HEK293 (cell line): ENCODE results near the gene GABRA1.

Experiments used
- CTCF ChIA-PET: fragments of 350-600 bp; formaldehyde crosslinking; extraction: SDS; loops from one replicate; lab custom pipeline; 2021; ENCODE audit warnings: antibody characterized with exemption; lab: Yijun Ruan, JAX
- POLR2A ChIA-PET: fragments of 300-600 bp; formaldehyde crosslinking; extraction: SDS; loops from one replicate; lab custom pipeline; 2020; ENCODE audit warnings: antibody characterized with exemption, inconsistent platforms; lab: Yijun Ruan, JAX
- H3K27ac ChIP-seq: fragments of 200-500 bp; sonication (Bioruptor generic); 2 replicates; pipeline ENCODE4 v1.5.1; 2014; ENCODE audit warnings: low read depth, low read length, control low read depth, inconsistent platforms; ENCODE audit errors: extremely low read depth
- H3K36me3 ChIP-seq, 2 experiments: fragments of 200-500 bp in 1 of 2; sonication (Bioruptor generic) in 1 of 2; 1 replicate in 1 of 2; 2 replicates in 1 of 2; pipeline ENCODE4 v1.5.1; 2014 to 2017; ENCODE audit warnings: inconsistent platforms in 2 of 2, low read length in 2 of 2; ENCODE audit not compliant: control insufficient read depth in 2 of 2, insufficient read depth in 1 of 2
- H3K4me1 ChIP-seq: fragments of 200-500 bp; sonication (Bioruptor generic); 2 replicates; pipeline ENCODE4 v1.5.1; 2014; ENCODE audit warnings: mild to moderate bottlenecking, low read length, inconsistent platforms; ENCODE audit not compliant: control insufficient read depth, insufficient read depth
- H3K4me3 ChIP-seq: 2 replicates; pipeline ENCODE4 v1.5.1; 2011; ENCODE audit warnings: low read depth, mild to moderate bottlenecking, control low read depth, low read length, moderate library complexity
- H3K9me3 ChIP-seq: fragments of 200-500 bp; sonication (Bioruptor generic); 2 replicates; pipeline ENCODE4 v1.5.1; 2014; ENCODE audit warnings: low read depth, low read length, inconsistent platforms; ENCODE audit not compliant: control insufficient read depth, insufficient read depth
- GLI4 ChIP-seq: fragments of 450-650 bp; formaldehyde crosslinking; IDR thresholded peaks from 2 replicates; pipeline ENCODE4 v1.5.1; 2016; ENCODE audit warnings: missing biosample characterization, missing genetic modification characterization
- HOXA7 ChIP-seq: sonication (generic); formaldehyde crosslinking; IDR thresholded peaks from 2 replicates; pipeline ENCODE4 v1.8.1; 2022; ENCODE audit warnings: missing genetic modification reagents, borderline replicate concordance
- KLF1 ChIP-seq: fragments of 450-650 bp; formaldehyde crosslinking; IDR thresholded peaks from 2 replicates; pipeline ENCODE4 v1.5.1; 2016; ENCODE audit warnings: missing biosample characterization, missing genetic modification characterization
- MEIS1 ChIP-seq: sonication (generic); formaldehyde crosslinking; IDR thresholded peaks from 2 replicates; pipeline ENCODE4 v1.8.1; 2022; ENCODE audit warnings: missing genetic modification reagents, mild to moderate bottlenecking, borderline replicate concordance
- SALL2 ChIP-seq: fragments of 450-650 bp; formaldehyde crosslinking; IDR thresholded peaks from 2 replicates; pipeline ENCODE4 v1.5.0; 2017; ENCODE audit warnings: missing biosample characterization, mild to moderate bottlenecking, missing genetic modification characterization, borderline replicate concordance
- SP2 ChIP-seq: fragments of 450-650 bp; formaldehyde crosslinking; IDR thresholded peaks from 2 replicates; pipeline ENCODE4 v1.5.1; 2016; ENCODE audit warnings: missing biosample characterization, missing genetic modification characterization
- SP7 ChIP-seq: fragments of 450-650 bp; formaldehyde crosslinking; IDR thresholded peaks from 2 replicates; pipeline ENCODE4 v1.5.1; 2016; ENCODE audit warnings: missing biosample characterization, missing genetic modification characterization
- ZBTB17 ChIP-seq: fragments of 450-650 bp; formaldehyde crosslinking; IDR thresholded peaks from 2 replicates; pipeline ENCODE4 v1.5.1; 2016; ENCODE audit warnings: missing biosample characterization, missing genetic modification characterization
- ZFP3 ChIP-seq: fragments of 450-650 bp; formaldehyde crosslinking; IDR thresholded peaks from 2 replicates; pipeline ENCODE4 v1.5.1; 2016; ENCODE audit warnings: low read depth, missing biosample characterization, missing genetic modification characterization
- ZNF146 ChIP-seq: fragments of 450-650 bp; formaldehyde crosslinking; IDR thresholded peaks from 2 replicates; pipeline ENCODE4 v1.5.1; 2016; ENCODE audit warnings: missing biosample characterization, missing genetic modification characterization
- ZNF175 ChIP-seq: fragments of 450-650 bp; formaldehyde crosslinking; IDR thresholded peaks from 2 replicates; pipeline ENCODE4 v1.5.1; 2016; ENCODE audit warnings: missing biosample characterization, missing genetic modification characterization
- ZNF2 ChIP-seq: fragments of 450-650 bp; formaldehyde crosslinking; IDR thresholded peaks from 2 replicates; pipeline ENCODE4 v1.5.1; 2016; ENCODE audit warnings: missing biosample characterization, missing genetic modification characterization
- ZNF214 ChIP-seq: fragments of 450-650 bp; formaldehyde crosslinking; IDR thresholded peaks from 2 replicates; pipeline ENCODE4 v1.5.1; 2017; ENCODE audit warnings: missing biosample characterization, mild to moderate bottlenecking, missing genetic modification characterization, borderline replicate concordance
- ZNF324 ChIP-seq: fragments of 450-650 bp; formaldehyde crosslinking; IDR thresholded peaks from 2 replicates; pipeline ENCODE4 v1.5.1; 2016; ENCODE audit warnings: missing biosample characterization, missing genetic modification characterization
- ZNF529 ChIP-seq: fragments of 450-650 bp; formaldehyde crosslinking; IDR thresholded peaks from 2 replicates; pipeline ENCODE4 v1.5.1; 2017; ENCODE audit warnings: missing genetic modification characterization, missing biosample characterization; ENCODE audit not compliant: insufficient replicate concordance
- ZNF600 ChIP-seq: fragments of 450-650 bp; formaldehyde crosslinking; IDR thresholded peaks from 2 replicates; pipeline ENCODE4 v1.5.1; 2016; ENCODE audit warnings: missing biosample characterization, missing genetic modification characterization
- ZNF629 ChIP-seq: fragments of 450-650 bp; formaldehyde crosslinking; IDR thresholded peaks from 2 replicates; pipeline ENCODE4 v1.5.1; 2017; ENCODE audit warnings: missing biosample characterization, missing genetic modification characterization
- ZNF664 ChIP-seq: fragments of 450-650 bp; formaldehyde crosslinking; IDR thresholded peaks from 2 replicates; pipeline ENCODE4 v1.5.1; 2016; ENCODE audit warnings: missing biosample characterization, missing genetic modification characterization
- ZNF843 ChIP-seq: fragments of 450-650 bp; formaldehyde crosslinking; IDR thresholded peaks from 2 replicates; pipeline ENCODE4 v1.5.1; 2016; ENCODE audit warnings: missing biosample characterization, missing genetic modification characterization
- TF ChIP-seq, protein P1 (sequence below): fragments of 450-650 bp; formaldehyde crosslinking; IDR thresholded peaks from 2 replicates; pipeline ENCODE4 v1.5.1; 2016; ENCODE audit warnings: missing biosample characterization, missing genetic modification characterization, borderline replicate concordance
- TF ChIP-seq, protein P2 (sequence below): fragments of 450-650 bp; formaldehyde crosslinking; IDR thresholded peaks from 2 replicates; pipeline ENCODE4 v1.5.1; 2016; ENCODE audit warnings: missing biosample characterization, missing genetic modification characterization
- TF ChIP-seq, protein P3 (sequence below): fragments of 450-650 bp; formaldehyde crosslinking; IDR thresholded peaks from 2 replicates; pipeline ENCODE4 v1.5.1; 2017; ENCODE audit warnings: missing biosample characterization, missing genetic modification characterization
- TF ChIP-seq, protein P4 (sequence below): fragments of 450-650 bp; formaldehyde crosslinking; conservative IDR thresholded peaks from 2 replicates; pipeline ENCODE4 v1.5.1; 2016; ENCODE audit warnings: low read depth, missing biosample characterization, missing genetic modification characterization

The GABRA1 gene

DNA sequence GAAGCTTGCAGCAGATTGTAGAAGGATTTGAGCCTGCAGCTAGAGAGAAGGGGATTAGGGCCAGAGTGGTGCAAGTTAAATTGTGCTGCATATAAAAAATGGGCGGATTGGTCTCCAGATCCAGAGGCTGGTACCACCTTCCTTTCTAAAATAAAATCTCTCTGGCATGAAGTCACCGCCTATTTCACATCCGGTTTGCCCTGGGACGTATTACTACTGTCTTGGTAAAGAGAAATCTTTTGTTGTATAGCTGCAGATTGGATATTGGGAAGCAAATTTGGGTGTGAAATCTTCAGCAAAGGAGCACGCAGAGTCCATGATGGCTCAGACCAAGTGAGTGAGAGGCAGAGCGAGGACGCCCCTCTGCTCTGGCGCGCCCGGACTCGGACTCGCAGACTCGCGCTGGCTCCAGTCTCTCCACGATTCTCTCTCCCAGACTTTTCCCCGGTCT, at the start of gene GABRA1:
Gene GABRA1, plus strand, starts transcription at position 180 of the 451 bp plus-strand sequence. CDS start 2,691 bp downstream, outside the sequence.
- Histone ChIP-seq H3K9me3 (no peaks in the 10 kb centered on the region), H3K4me3 (no peak within 1 kb of the TSS), H3K27ac (no peak within 1 kb of the TSS), H3K36me3 (no peaks in the 10 kb centered on the region), H3K4me1 (no peaks in the 10 kb centered on the region)
- ChIA-PET POLR2A (no interaction called here), CTCF (interaction anchor here (0.6 kb wide), 1 partner anchor 302 kb away, joined by 3 read pairs; no protein-coding TSS in a partner anchor)
- TF ChIP-seq ZNF600 (tag by site-specific recombination) = no peak
- TF ChIP-seq MEIS1 (CRISPR knock-in tag) = no peak
- TF ChIP-seq, protein P1, sequence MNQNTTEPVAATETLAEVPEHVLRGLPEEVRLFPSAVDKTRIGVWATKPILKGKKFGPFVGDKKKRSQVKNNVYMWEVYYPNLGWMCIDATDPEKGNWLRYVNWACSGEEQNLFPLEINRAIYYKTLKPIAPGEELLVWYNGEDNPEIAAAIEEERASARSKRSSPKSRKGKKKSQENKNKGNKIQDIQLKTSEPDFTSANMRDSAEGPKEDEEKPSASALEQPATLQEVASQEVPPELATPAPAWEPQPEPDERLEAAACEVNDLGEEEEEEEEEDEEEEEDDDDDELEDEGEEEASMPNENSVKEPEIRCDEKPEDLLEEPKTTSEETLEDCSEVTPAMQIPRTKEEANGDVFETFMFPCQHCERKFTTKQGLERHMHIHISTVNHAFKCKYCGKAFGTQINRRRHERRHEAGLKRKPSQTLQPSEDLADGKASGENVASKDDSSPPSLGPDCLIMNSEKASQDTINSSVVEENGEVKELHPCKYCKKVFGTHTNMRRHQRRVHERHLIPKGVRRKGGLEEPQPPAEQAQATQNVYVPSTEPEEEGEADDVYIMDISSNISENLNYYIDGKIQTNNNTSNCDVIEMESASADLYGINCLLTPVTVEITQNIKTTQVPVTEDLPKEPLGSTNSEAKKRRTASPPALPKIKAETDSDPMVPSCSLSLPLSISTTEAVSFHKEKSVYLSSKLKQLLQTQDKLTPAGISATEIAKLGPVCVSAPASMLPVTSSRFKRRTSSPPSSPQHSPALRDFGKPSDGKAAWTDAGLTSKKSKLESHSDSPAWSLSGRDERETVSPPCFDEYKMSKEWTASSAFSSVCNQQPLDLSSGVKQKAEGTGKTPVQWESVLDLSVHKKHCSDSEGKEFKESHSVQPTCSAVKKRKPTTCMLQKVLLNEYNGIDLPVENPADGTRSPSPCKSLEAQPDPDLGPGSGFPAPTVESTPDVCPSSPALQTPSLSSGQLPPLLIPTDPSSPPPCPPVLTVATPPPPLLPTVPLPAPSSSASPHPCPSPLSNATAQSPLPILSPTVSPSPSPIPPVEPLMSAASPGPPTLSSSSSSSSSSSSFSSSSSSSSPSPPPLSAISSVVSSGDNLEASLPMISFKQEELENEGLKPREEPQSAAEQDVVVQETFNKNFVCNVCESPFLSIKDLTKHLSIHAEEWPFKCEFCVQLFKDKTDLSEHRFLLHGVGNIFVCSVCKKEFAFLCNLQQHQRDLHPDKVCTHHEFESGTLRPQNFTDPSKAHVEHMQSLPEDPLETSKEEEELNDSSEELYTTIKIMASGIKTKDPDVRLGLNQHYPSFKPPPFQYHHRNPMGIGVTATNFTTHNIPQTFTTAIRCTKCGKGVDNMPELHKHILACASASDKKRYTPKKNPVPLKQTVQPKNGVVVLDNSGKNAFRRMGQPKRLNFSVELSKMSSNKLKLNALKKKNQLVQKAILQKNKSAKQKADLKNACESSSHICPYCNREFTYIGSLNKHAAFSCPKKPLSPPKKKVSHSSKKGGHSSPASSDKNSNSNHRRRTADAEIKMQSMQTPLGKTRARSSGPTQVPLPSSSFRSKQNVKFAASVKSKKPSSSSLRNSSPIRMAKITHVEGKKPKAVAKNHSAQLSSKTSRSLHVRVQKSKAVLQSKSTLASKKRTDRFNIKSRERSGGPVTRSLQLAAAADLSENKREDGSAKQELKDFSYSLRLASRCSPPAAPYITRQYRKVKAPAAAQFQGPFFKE (tag by site-specific recombination) = no peak
- no peak for TF ChIP-seq ZNF214 (tag by site-specific recombination)
- no peak for TF ChIP-seq SALL2 (tag by site-specific recombination)
- no peak for TF ChIP-seq KLF1 (tag by site-specific recombination)
- no peak for TF ChIP-seq ZNF146 (tag by site-specific recombination)
- TF ChIP-seq ZNF324 (tag by site-specific recombination) = no peak
- TF ChIP-seq, protein P2, sequence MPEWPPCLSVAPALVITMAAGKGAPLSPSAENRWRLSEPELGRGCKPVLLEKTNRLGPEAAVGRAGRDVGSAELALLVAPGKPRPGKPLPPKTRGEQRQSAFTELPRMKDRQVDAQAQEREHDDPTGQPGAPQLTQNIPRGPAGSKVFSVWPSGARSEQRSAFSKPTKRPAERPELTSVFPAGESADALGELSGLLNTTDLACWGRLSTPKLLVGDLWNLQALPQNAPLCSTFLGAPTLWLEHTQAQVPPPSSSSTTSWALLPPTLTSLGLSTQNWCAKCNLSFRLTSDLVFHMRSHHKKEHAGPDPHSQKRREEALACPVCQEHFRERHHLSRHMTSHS (tag by site-specific recombination) = no peak
- TF ChIP-seq ZNF664 = no peak
- no peak for TF ChIP-seq ZNF175 (tag by site-specific recombination)
- no peak for TF ChIP-seq ZNF529 (tag by site-specific recombination)
- no peak for TF ChIP-seq SP2 (tag by site-specific recombination)
- TF ChIP-seq ZBTB17 (tag by site-specific recombination) = no peak
- no peak for TF ChIP-seq ZNF843
- TF ChIP-seq SP7 = no peak
- no peak for TF ChIP-seq ZNF2 (tag by site-specific recombination)
- TF ChIP-seq ZFP3 (tag by site-specific recombination) = no peak

DNA sequence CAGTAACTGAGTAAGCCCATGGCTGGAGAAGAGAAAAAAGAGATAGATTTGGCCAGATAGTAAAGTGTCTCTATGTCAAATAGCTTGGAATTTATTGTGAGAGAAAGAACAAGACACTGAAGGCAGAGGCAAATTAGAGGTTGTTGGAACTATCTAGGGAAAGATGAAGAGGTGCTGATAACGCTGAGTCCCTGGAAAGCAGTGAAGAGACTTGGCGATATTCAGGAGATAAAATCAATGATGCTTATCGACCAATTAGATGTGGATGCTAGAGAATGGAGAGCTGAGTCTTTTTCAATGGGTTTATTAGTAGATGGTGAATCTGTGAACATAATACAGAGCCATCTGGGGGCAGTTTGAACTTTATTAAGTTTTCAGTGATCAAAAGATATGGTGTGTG, 48.6 kb upstream of the GABRA1 start:
- Histone ChIP-seq H3K36me3 (no peaks in the 10 kb centered on the region), H3K4me3 (no peak overlapping the region), H3K4me1 (no peaks in the 10 kb centered on the region), H3K27ac (no peak overlapping the region), H3K9me3 (no peaks in the 10 kb centered on the region)
- ChIA-PET POLR2A (no interaction called here), CTCF (no interaction called here)
- TF ChIP-seq, protein P3, sequence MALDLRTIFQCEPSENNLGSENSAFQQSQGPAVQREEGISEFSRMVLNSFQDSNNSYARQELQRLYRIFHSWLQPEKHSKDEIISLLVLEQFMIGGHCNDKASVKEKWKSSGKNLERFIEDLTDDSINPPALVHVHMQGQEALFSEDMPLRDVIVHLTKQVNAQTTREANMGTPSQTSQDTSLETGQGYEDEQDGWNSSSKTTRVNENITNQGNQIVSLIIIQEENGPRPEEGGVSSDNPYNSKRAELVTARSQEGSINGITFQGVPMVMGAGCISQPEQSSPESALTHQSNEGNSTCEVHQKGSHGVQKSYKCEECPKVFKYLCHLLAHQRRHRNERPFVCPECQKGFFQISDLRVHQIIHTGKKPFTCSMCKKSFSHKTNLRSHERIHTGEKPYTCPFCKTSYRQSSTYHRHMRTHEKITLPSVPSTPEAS (tag by site-specific recombination) = no peak
- TF ChIP-seq GLI4 (tag by site-specific recombination) (no peak), ZNF629 (tag by site-specific recombination) (no peak), HOXA7 (CRISPR knock-in tag) (no peak)
- TF ChIP-seq, protein P4, sequence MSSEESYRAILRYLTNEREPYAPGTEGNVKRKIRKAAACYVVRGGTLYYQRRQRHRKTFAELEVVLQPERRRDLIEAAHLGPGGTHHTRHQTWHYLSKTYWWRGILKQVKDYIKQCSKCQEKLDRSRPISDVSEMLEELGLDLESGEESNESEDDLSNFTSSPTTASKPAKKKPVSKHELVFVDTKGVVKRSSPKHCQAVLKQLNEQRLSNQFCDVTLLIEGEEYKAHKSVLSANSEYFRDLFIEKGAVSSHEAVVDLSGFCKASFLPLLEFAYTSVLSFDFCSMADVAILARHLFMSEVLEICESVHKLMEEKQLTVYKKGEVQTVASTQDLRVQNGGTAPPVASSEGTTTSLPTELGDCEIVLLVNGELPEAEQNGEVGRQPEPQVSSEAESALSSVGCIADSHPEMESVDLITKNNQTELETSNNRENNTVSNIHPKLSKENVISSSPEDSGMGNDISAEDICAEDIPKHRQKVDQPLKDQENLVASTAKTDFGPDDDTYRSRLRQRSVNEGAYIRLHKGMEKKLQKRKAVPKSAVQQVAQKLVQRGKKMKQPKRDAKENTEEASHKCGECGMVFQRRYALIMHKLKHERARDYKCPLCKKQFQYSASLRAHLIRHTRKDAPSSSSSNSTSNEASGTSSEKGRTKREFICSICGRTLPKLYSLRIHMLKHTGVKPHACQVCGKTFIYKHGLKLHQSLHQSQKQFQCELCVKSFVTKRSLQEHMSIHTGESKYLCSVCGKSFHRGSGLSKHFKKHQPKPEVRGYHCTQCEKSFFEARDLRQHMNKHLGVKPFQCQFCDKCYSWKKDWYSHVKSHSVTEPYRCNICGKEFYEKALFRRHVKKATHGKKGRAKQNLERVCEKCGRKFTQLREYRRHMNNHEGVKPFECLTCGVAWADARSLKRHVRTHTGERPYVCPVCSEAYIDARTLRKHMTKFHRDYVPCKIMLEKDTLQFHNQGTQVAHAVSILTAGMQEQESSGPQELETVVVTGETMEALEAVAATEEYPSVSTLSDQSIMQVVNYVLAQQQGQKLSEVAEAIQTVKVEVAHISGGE (tag by site-specific recombination) = no peak
